MG63 (cell line): ENCODE data around the gene NOS2. TPM values are rescaled to one million over a fixed set of nuclear protein-coding genes. Genes with fewer than 3 reads are reported as not detected.
"Not testable (repeated sequence)": the region's sequence is repeated elsewhere in the genome, so short reads cannot be mapped to it uniquely, and the experiment has no call there.

Source experiments
- DNase-seq: peaks from one replicate; pipeline ENCODE4 v3.0.0-alpha.2; 2020
- H3K27me3 ChIP-seq: fragments of 250-450 bp; sonication (Bioruptor Pico); 2 replicates; pipeline ENCODE4 v1.5.1; 2020; ENCODE audit warnings: mild to moderate bottlenecking, moderate library complexity
- H3K36me3 ChIP-seq: fragments of 250-450 bp; sonication (Bioruptor Pico); 2 replicates; pipeline ENCODE4 v1.5.1; 2020; ENCODE audit warnings: mild to moderate bottlenecking, moderate library complexity
- H3K4me3 ChIP-seq: fragments of 250-450 bp; sonication (Bioruptor Pico); 2 replicates; pipeline ENCODE4 v1.5.1; 2020; ENCODE audit warnings: mild to moderate bottlenecking, moderate library complexity
- H3K9me3 ChIP-seq: fragments of 250-450 bp; sonication (Bioruptor Pico); 2 replicates; pipeline ENCODE4 v1.5.1; 2020; ENCODE audit warnings: mild to moderate bottlenecking, moderate library complexity
- total RNA-seq: library from RNA; depleted of rRNA; stranded (reverse); fragments of >200 nt; shearing (Covaris generic); gene quantifications from 2 replicates; pipeline ENCODE4 v1.2.3, GENCODE V29; 2014; ENCODE audit warnings: low replicate concordance; rRNA removed

Gene NOS2
- total RNA-seq: not detected in 2 replicates

DNA sequence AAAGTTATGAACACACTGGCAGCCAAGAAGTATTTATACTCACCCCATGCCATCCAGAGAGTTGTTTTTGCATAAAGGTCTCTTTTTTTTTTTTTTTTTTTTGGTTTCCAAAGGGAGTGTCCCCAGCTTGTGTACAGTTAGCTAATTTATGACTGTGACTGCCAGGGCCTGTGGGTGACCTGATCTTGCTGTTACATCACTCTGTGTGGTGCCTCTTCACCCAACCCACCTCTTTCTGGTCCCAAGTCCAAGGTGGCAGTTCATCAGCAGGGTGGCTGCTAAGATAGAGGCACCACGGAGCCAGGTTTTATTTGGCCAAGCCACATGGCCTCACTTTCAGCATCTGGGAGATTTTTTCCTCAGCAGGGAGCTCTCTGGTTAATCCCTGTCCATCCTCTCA lies at the start of gene NOS2:
NOS2 (minus strand) TSS at position 8 of the 400 bp plus-strand sequence. CDS start 1,720 bp downstream, outside the sequence.
- H3K4me3 ChIP-seq: no peak within 1 kb of the TSS
- no peaks in the 10 kb centered on the region for H3K36me3 ChIP-seq
- no peaks in the 10 kb centered on the region for H3K27me3 ChIP-seq
- H3K9me3 ChIP-seq: no peaks in the 10 kb centered on the region
- peak; percentile 23 for DNase-seq

DNA sequence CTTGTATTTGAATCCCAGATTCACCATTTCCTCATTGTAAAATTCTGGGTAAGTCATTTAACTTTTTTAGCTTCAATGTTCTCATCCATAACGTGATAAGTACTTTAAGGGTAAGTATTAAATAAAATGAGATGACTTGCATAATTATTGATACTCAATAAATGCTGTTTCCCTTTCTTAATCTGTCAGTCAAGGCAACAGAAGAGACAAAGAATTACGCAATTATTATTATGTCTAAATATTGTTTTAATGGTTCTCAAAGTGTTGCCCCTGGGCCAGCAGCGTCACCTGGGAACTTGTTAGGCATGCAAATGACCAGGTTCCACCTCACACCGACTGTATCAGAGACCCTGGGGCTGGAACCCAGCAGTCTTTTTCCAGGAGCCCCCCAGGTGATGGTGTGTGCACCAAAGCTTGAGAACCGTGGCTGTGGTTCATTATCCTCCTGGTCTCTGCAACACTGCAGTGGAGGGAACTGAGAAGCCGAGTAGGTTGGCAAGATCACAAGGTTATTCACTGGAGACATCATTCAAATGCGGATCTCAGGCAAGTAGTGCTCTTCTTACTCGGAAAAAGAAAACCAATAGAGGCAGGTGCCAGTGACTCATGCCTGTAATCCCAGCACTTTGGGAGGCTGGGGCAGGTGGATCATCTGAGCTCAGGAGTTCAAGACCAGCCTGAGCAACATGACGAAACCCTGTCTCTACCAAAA lies 49.3 kb upstream of the NOS2 start:
- no peak overlapping the region for H3K4me3 ChIP-seq

GRCh38 chr17:27848931-27849330 lies 48.6 kb upstream of the NOS2 start:
- DNase-seq: no peak
- peaks cover 19% of the 10 kb centered on the region for H3K27me3 ChIP-seq
- no peaks in the 10 kb centered on the region for H3K36me3 ChIP-seq
- peaks cover 6% of the 10 kb centered on the region; the same call in 1 of the 2 replicates for H3K9me3 ChIP-seq
- H3K4me3 ChIP-seq: no peak overlapping the region

More for the DNA sequence above, 49.3 kb upstream of the NOS2 start:
- H3K36me3 ChIP-seq: no peaks in the 10 kb centered on the region
- no peak for DNase-seq
- peaks cover 19% of the 10 kb centered on the region for H3K27me3 ChIP-seq
- H3K9me3 ChIP-seq: peaks cover 6% of the 10 kb centered on the region; the same call in 1 of the 2 replicates

DNA sequence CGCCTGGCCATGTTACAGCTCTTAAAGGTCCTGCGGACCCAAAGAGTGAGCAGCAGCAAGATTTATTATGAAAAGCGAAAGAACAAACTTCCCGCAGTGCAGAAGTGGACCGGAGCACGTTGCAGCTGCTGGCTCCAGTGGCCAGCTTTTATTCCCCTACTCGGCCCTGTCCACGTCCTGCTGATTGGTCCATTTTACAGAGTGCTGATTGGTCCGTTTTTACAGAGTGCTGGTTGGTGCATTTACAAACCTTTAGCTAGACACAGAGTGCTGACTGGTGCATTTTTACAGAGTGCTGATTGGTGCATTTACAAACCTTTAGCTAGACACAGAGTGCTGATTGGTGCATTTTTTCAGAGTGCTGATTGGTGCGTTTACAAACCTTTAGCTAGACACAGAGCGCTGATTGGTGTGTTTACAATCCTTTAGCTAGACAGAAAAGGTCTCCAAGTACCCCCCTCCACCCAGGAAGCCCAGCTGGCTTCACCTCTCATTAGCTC lies 46.5 kb upstream of the NOS2 start:
- not testable (repeated sequence) for H3K27me3 ChIP-seq, H3K4me3 ChIP-seq, DNase-seq, H3K9me3 ChIP-seq, H3K36me3 ChIP-seq

DNA sequence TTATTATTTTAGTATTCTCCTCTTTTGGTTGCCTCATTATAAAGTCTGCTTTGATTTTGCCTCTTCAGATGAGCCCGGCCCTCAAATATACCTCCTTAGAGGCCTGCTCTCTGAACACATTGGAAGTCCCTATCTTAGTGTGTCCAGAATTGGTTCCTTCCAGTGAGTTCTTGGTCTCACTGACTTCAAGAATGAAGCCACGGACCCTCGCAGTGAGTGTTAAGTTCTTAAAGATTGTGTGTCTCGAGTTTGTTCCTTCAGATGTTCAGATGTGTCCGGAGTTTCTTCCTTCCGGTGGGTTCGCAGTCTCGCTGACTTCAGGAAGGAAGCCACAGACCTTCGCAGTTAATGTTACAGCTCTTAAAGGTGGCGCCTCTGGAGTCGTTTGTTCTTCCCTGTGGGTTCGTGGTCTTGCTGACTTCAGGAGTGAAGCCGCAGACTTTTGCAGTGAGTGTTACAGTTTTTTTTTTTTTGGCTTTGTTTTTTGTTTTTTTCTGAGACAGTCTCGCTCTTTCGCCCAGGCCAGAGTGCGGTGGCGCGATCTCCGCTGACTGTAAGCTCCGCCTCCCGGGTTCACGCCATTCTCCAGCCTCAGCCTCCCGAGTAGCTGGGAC lies 45.8 kb upstream of the NOS2 start:
- no peak for DNase-seq
- Histone ChIP-seq H3K9me3 (peaks cover 6% of the 10 kb centered on the region; the same call in 1 of the 2 replicates), H3K27me3 (peaks cover 10% of the 10 kb centered on the region; the same call in 1 of the 2 replicates), H3K4me3 (no peak overlapping the region), H3K36me3 (no peaks in the 10 kb centered on the region)

- H3K27me3 ChIP-seq: peaks cover 10% of the 10 kb centered on the region; the same call in 1 of the 2 replicates
- no peak for DNase-seq
- peaks cover 6% of the 10 kb centered on the region; the same call in 1 of the 2 replicates for H3K9me3 ChIP-seq
- no peaks in the 10 kb centered on the region for H3K36me3 ChIP-seq
- no peak overlapping the region for H3K4me3 ChIP-seq
These were observed 45.1 kb upstream of the NOS2 start for GRCh38 chr17:27845264-27846041.

GRCh38 chr17:27840688-27841087 lies 40.4 kb upstream of the NOS2 start:
- no peaks in the 10 kb centered on the region for H3K9me3 ChIP-seq
- no peak overlapping the region for H3K4me3 ChIP-seq
- no peaks in the 10 kb centered on the region for H3K36me3 ChIP-seq
- no peak for DNase-seq
- H3K27me3 ChIP-seq: no peaks in the 10 kb centered on the region; the same call in 1 of the 2 replicates

- not testable (repeated sequence) for H3K36me3 ChIP-seq, H3K9me3 ChIP-seq, H3K27me3 ChIP-seq, H3K4me3 ChIP-seq, DNase-seq
These were observed 40.0 kb upstream of the NOS2 start for GRCh38 chr17:27840406-27840678.

GRCh38 chr17:27839571-27840405 lies 39.5 kb upstream of the NOS2 start:
- H3K4me3 ChIP-seq, H3K9me3 ChIP-seq, DNase-seq, H3K27me3 ChIP-seq, H3K36me3 ChIP-seq: not testable (repeated sequence)

DNA sequence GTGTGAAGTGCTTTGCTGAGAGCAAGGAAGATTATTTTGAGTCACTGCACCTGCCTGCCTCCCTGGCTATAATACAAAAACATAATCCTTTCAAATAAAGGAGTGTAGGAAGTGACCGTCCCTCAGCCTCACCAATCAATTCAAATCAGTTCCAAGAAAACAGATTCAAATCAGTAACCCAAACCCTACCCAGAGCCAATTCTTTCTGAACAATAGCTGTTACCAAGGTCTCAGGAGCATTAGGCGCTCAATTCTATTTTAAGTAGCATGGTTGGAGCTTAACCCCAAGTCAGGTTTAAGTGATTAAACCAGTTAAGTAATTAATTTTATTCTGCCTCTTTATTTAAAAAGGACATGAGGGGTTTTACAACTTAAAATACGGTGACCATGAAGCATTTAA lies 38.3 kb upstream of the NOS2 start:
- not testable (repeated sequence) for DNase-seq, H3K27me3 ChIP-seq, H3K9me3 ChIP-seq, H3K36me3 ChIP-seq, H3K4me3 ChIP-seq

GRCh38 chr17:27837769-27838168 lies 37.4 kb upstream of the NOS2 start:
- H3K9me3 ChIP-seq, DNase-seq, H3K4me3 ChIP-seq, H3K36me3 ChIP-seq, H3K27me3 ChIP-seq: not testable (repeated sequence)

DNA sequence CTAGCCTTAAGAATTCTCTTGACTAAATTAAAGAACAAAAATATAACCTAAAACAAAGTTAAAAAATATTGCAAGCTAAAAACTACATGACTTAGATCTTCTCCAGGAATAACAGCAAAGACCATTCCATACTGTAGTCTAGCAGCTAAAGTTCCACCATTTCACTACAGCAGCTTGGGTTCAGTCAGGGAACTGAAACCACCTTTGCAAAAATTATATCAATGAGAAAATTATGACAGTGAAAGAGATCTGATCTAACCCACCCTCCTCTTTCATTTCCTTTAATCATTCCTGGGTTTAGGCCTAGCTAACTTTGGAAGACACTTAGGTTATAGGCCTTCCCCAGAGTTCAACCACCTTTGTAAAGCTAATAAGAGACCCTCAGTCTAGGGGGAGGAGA lies 36.3 kb upstream of the NOS2 start:
- no peak overlapping the region for H3K4me3 ChIP-seq
- DNase-seq: no peak
- no peaks in the 10 kb centered on the region for H3K9me3 ChIP-seq
- no peaks in the 10 kb centered on the region for H3K27me3 ChIP-seq
- H3K36me3 ChIP-seq: no peaks in the 10 kb centered on the region

- H3K36me3 ChIP-seq: no peaks in the 10 kb centered on the region
- H3K27me3 ChIP-seq: no peaks in the 10 kb centered on the region
- H3K4me3 ChIP-seq: no peak overlapping the region
- no peaks in the 10 kb centered on the region for H3K9me3 ChIP-seq
- no peak for DNase-seq
These were observed 34.2 kb upstream of the NOS2 start for GRCh38 chr17:27834571-27834970.

- Histone ChIP-seq H3K27me3 (no peaks in the 10 kb centered on the region; the same call in 1 of the 2 replicates), H3K36me3 (no peaks in the 10 kb centered on the region), H3K9me3 (no peaks in the 10 kb centered on the region), H3K4me3 (no peak overlapping the region)
- DNase-seq: no peak
These were observed 32.5 kb upstream of the NOS2 start for GRCh38 chr17:27832831-27833230.

DNA sequence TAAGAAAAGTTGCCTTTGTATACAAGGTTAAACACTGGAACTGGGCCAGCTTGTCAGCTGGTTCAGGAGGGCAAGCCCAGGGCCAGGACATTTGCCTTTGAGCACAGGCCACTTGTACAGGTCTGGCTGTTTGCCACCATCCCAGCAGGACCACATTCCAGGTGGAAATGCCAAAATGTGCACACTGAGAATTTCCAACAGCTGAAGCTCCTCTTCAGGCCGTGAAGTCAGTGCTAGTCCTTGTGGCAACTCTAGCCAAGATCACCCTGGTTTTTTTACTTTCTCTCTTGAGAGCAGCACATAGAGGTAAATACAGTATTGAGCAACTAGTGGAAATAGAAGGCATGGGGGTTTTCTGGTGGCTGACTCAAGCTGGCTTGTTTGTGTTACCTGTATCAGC lies 29.6 kb upstream of the NOS2 start:
- not testable (repeated sequence) for H3K9me3 ChIP-seq, H3K4me3 ChIP-seq, H3K27me3 ChIP-seq, DNase-seq, H3K36me3 ChIP-seq

DNA sequence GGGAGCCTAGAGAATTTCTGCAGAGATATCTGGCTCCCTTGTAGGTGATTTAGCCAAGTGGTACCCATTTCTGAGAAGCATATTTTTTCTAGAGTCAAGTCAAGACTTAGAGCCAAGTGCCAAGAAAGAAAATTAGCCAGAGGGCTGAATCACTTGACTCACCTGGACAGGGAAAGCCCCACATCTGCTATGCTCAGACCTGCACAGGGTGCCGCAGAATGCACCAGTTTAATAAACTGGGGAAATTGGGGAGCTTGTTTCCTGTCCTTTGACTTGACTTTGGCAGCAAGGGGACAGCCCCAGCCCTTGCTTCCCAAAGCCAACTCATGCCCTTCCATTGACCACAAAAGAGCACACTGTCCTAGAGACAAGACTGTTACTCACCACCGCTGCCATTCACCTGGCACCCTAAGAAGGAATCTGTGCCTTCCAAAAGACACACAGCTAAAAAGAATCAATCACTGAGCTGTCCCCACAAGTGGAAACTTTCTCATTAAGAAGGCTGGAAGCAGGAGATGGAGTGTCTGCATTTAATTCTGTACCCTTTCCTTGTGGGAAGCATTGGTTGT lies 28.9 kb upstream of the NOS2 start:
- not testable (repeated sequence) for H3K27me3 ChIP-seq, DNase-seq, H3K9me3 ChIP-seq, H3K36me3 ChIP-seq, H3K4me3 ChIP-seq
